ENCODE measurements around the gene FAM120A. TPM values are rescaled to one million over a fixed set of nuclear protein-coding genes. Genes with fewer than 3 reads are reported as not detected.
A peak's percentile ranks its signal among the peaks of the same experiment; 100 is the strongest.

Gene FAM120A
- total RNA-seq, 1 experiment from 2014 or later = 53.3 TPM

DNA sequence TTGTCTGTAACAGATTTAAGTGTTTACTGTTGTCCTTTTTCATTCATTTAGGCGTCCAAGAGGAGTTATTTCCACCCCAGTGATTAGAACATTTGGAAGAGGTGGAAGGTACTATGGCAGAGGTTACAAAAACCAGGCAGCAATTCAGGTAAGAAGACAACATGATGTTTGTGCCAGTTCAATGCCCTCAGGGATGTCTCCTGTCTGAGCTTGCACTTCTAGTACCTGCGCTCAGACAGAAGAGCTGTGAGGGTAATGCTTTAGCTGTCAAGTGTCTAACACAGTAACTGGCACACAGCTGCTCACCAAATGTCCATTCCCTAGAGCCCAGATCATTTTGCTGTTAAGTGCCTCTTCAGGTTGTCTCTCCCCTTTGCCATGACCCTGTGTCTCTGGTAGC lies 110.7 kb downstream of the FAM120A start:
- no peak for DNase-seq (ENCODE audit: low spot score)
- Mint-ChIP-seq H3K4me1 (peaks cover 2% of the 10 kb centered on the region; the same call in 1 of the 2 replicates), H3K27me3 (ENCODE audit: low read depth) (no peaks in the 10 kb centered on the region), H3K27ac (no peak overlapping the region), H3K4me3 (no peak overlapping the region), H3K9me3 (no peaks in the 10 kb centered on the region), H3K36me3 (peaks cover 67% of the 10 kb centered on the region)
- CTCF ChIA-PET = interaction anchor here (0.7 kb wide), 1 partner anchor 31 kb away, joined by 3 read pairs; no protein-coding TSS in a partner anchor
- ATAC-seq = no peak
- POLR2A ChIA-PET = no interaction called here
- no peak for TF ChIP-seq FOXJ3 (CRISPR knock-in tag; IDR thresholded peaks at IDR 0.05; ENCODE audit: borderline replicate concordance)

DNA sequence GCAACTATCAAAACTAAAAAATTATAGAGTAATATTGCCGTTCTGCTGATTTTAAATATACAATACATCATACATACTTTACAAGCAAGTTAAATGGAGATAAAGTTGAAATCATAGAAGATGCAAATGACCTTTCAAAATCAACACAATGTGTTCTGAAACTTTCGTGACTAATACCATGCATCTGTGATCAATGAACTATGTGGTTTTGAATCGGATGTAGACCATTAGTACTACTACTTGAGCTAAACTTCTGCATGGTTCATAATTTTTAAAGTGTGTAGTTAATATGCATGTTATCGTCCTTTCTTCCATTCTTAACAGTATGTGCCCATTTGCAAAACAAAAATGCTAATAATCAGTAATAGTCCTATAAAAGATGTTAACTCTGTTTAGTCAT lies 113.6 kb downstream of the FAM120A start:
- CTCF ChIA-PET = interaction anchor here (1.1 to 2.1 kb wide), 2 partner anchors 31 to 52 kb away, joined by 3 to 9 read pairs; no protein-coding TSS in a partner anchor
- no peaks in the 10 kb centered on the region for H3K9me3 Mint-ChIP-seq

DNA sequence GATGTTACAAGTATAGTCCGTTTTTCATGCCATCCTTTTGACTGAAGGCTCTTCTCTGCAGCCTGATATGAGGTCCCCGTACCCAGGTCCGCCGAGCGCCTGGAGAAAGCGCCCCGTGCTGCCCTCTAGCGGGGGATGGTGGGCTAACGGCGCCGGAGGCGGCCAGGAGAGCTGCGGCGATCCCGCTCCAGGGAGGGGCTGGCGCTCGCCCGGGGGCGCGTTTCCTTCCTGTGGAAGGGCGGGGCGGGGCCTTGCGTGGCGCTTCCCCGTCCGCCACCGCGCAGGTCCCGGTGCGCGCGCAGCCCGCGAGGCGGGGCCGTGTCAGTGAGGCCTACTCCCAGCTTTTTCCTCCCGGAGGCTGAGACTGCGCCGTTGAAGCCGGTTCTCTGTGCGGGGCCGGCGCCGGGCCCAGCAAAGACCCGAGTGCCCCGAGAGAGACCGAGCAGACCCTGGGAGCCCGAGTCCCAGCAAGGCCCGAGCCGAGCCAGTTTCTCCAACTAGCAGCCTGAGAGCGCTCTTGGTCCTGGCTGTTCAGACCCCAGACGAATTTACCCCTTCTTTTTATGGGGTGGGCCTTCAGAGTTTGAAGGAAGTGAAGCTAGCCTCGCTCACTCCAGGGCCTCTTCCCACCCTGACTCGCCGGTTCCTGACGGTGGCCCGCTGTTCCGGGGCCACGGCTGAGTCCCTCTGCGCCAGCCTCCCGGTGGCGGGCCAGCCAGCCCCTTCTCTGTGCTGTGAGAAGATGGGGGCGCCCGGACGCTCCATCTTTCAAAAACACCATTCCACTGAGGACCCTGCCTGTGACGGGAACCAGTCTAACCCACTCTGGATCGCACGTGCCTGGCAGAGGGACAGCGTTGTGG lies 115.2 kb downstream of the FAM120A start:
- ATAC-seq (peak; percentile 91), DNase-seq (ENCODE audit: low spot score) (peak; percentile 98)
- TF ChIP-seq NR3C1 (CRISPR knock-in tag; conservative IDR thresholded peaks at IDR 0.05; ENCODE audit: low read depth) = no peak
- peak; percentile 76 for TF ChIP-seq TP53 (CRISPR knock-in tag; IDR thresholded peaks at IDR 0.05)
- no peak for TF ChIP-seq ZNF138 (CRISPR knock-in tag; conservative IDR thresholded peaks at IDR 0.05)
- TF ChIP-seq, protein P1, sequence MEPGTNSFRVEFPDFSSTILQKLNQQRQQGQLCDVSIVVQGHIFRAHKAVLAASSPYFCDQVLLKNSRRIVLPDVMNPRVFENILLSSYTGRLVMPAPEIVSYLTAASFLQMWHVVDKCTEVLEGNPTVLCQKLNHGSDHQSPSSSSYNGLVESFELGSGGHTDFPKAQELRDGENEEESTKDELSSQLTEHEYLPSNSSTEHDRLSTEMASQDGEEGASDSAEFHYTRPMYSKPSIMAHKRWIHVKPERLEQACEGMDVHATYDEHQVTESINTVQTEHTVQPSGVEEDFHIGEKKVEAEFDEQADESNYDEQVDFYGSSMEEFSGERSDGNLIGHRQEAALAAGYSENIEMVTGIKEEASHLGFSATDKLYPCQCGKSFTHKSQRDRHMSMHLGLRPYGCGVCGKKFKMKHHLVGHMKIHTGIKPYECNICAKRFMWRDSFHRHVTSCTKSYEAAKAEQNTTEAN (CRISPR knock-in tag; IDR thresholded peaks at IDR 0.05) = 0 out of 2 replicates have a peak, but pooled peaks have one; percentile 44
- TF ChIP-seq, protein P2, sequence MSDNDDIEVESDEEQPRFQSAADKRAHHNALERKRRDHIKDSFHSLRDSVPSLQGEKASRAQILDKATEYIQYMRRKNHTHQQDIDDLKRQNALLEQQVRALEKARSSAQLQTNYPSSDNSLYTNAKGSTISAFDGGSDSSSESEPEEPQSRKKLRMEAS (CRISPR knock-in tag; IDR thresholded peaks at IDR 0.05) = peak; percentile 61
- no peak for TF ChIP-seq SMAD4 (CRISPR knock-in tag; IDR thresholded peaks at IDR 0.05)
- TF ChIP-seq GABPB1 (CRISPR knock-in tag; IDR thresholded peaks at IDR 0.05) = peak; percentile 55
- TF ChIP-seq ZNF423 (CRISPR knock-in tag; IDR thresholded peaks at IDR 0.05) = peak; percentile 27; the same call in 1 of the 2 replicates
- TF ChIP-seq, protein P3, sequence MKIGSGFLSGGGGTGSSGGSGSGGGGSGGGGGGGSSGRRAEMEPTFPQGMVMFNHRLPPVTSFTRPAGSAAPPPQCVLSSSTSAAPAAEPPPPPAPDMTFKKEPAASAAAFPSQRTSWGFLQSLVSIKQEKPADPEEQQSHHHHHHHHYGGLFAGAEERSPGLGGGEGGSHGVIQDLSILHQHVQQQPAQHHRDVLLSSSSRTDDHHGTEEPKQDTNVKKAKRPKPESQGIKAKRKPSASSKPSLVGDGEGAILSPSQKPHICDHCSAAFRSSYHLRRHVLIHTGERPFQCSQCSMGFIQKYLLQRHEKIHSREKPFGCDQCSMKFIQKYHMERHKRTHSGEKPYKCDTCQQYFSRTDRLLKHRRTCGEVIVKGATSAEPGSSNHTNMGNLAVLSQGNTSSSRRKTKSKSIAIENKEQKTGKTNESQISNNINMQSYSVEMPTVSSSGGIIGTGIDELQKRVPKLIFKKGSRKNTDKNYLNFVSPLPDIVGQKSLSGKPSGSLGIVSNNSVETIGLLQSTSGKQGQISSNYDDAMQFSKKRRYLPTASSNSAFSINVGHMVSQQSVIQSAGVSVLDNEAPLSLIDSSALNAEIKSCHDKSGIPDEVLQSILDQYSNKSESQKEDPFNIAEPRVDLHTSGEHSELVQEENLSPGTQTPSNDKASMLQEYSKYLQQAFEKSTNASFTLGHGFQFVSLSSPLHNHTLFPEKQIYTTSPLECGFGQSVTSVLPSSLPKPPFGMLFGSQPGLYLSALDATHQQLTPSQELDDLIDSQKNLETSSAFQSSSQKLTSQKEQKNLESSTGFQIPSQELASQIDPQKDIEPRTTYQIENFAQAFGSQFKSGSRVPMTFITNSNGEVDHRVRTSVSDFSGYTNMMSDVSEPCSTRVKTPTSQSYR (CRISPR knock-in tag; IDR thresholded peaks at IDR 0.05) = no peak
- TF ChIP-seq, protein P4, sequence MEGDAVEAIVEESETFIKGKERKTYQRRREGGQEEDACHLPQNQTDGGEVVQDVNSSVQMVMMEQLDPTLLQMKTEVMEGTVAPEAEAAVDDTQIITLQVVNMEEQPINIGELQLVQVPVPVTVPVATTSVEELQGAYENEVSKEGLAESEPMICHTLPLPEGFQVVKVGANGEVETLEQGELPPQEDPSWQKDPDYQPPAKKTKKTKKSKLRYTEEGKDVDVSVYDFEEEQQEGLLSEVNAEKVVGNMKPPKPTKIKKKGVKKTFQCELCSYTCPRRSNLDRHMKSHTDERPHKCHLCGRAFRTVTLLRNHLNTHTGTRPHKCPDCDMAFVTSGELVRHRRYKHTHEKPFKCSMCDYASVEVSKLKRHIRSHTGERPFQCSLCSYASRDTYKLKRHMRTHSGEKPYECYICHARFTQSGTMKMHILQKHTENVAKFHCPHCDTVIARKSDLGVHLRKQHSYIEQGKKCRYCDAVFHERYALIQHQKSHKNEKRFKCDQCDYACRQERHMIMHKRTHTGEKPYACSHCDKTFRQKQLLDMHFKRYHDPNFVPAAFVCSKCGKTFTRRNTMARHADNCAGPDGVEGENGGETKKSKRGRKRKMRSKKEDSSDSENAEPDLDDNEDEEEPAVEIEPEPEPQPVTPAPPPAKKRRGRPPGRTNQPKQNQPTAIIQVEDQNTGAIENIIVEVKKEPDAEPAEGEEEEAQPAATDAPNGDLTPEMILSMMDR (IDR thresholded peaks at IDR 0.05) = peak; percentile 85
- TF ChIP-seq TEAD1 (CRISPR knock-in tag; IDR thresholded peaks at IDR 0.05) = peak; percentile 74
- 0 out of 2 replicates have a peak, but pooled peaks have one; percentile 17 for TF ChIP-seq ZNF232 (CRISPR knock-in tag; IDR thresholded peaks at IDR 0.05)
- 0 out of 2 replicates have a peak, but pooled peaks have one; percentile 31 for TF ChIP-seq PRRX2 (CRISPR knock-in tag; IDR thresholded peaks at IDR 0.05)
- TF ChIP-seq TCF7 (CRISPR knock-in tag; IDR thresholded peaks at IDR 0.05; ENCODE audit: low read depth) = no peak

More for the DNA sequence above, 113.6 kb downstream of the FAM120A start:
- Mint-ChIP-seq H3K27me3 (ENCODE audit: low read depth) (no peaks in the 10 kb centered on the region), H3K4me3 (no peak overlapping the region), H3K36me3 (peaks cover 42% of the 10 kb centered on the region), H3K4me1 (peaks cover 8% of the 10 kb centered on the region; the same call in 1 of the 2 replicates), H3K27ac (no peak overlapping the region)
- POLR2A ChIA-PET = no interaction called here
- ATAC-seq (no peak), DNase-seq (ENCODE audit: low spot score) (no peak)
- no peak for TF ChIP-seq JUN (CRISPR knock-in tag; IDR thresholded peaks at IDR 0.05)
- no peak for TF ChIP-seq ZNF416 (CRISPR knock-in tag; IDR thresholded peaks at IDR 0.05)
- TF ChIP-seq ESRRA (CRISPR knock-in tag; IDR thresholded peaks at IDR 0.05; ENCODE audit: borderline replicate concordance) = no peak
- TF ChIP-seq, protein P4 (IDR thresholded peaks at IDR 0.05) = no peak
- TF ChIP-seq MXD4 (CRISPR knock-in tag; IDR thresholded peaks at IDR 0.05; ENCODE audit: borderline replicate concordance) = no peak
- TF ChIP-seq ZNF671 (CRISPR knock-in tag; IDR thresholded peaks at IDR 0.05) = no peak
- TF ChIP-seq, protein P5, sequence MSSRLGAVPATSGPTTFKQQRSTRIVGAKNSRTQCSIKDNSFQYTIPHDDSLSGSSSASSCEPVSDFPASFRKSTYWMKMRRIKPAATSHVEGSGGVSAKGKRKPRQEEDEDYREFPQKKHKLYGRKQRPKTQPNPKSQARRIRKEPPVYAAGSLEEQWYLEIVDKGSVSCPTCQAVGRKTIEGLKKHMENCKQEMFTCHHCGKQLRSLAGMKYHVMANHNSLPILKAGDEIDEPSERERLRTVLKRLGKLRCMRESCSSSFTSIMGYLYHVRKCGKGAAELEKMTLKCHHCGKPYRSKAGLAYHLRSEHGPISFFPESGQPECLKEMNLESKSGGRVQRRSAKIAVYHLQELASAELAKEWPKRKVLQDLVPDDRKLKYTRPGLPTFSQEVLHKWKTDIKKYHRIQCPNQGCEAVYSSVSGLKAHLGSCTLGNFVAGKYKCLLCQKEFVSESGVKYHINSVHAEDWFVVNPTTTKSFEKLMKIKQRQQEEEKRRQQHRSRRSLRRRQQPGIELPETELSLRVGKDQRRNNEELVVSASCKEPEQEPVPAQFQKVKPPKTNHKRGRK (CRISPR knock-in tag; IDR thresholded peaks at IDR 0.05; ENCODE audit: borderline replicate concordance) = no peak
- TF ChIP-seq NFATC4 (CRISPR knock-in tag; IDR thresholded peaks at IDR 0.05) = no peak

More for the DNA sequence above, 115.2 kb downstream of the FAM120A start:
- CTCF ChIA-PET = interaction anchor here (0.6 to 2.3 kb wide), 55 partner anchors 9 to 641 kb away, joined by 3 to 34 read pairs (median 4); partner anchors contain the start of genes FAM120AOS and PHF2
- Mint-ChIP-seq H3K27ac (peak overlapping the region; percentile 76), H3K4me3 (peak overlapping the region; percentile 72), H3K4me1 (peaks cover 8% of the 10 kb centered on the region; the same call in 1 of the 2 replicates), H3K9me3 (peaks cover 13% of the 10 kb centered on the region), H3K27me3 (ENCODE audit: low read depth) (peaks cover 7% of the 10 kb centered on the region), H3K36me3 (peaks cover 43% of the 10 kb centered on the region)
- POLR2A ChIA-PET = interaction anchor here (1.2 kb wide), 2 partner anchors 16 to 116 kb away, joined by 4 to 5 read pairs; no protein-coding TSS in a partner anchor

All from WTC11 (cell line).